Neural crest cell (in vitro differentiated cells): Measurements from ENCODE around the gene TRIM29. TPM values are rescaled to one million over a fixed set of nuclear protein-coding genes. Genes with fewer than 3 reads are reported as not detected.
A peak's percentile ranks its signal among the peaks of the same experiment; 100 is the strongest.

Experiments
- DNase-seq: peaks from one replicate; pipeline ENCODE4 v3.0.0; 2021; ENCODE audit warnings: low read depth, mixed read lengths, low spot score
- H3K27ac Mint-ChIP-seq: one replicate; pipeline ENCODE4 v1.8.0; 2021; ENCODE audit warnings: mild to moderate bottlenecking, mixed read lengths; ENCODE audit not compliant: unreplicated experiment
- H3K27me3 Mint-ChIP-seq: 2 replicates; pipeline ENCODE4 v1.8.0; 2021; ENCODE audit warnings: low read depth, mild to moderate bottlenecking, mixed read lengths
- H3K36me3 Mint-ChIP-seq: 2 replicates; pipeline ENCODE4 v1.8.0; 2021; ENCODE audit warnings: low read depth, mild to moderate bottlenecking, mixed read lengths
- H3K4me1 Mint-ChIP-seq: 2 replicates; pipeline ENCODE4 v1.8.0; 2021; ENCODE audit warnings: mixed read lengths
- H3K4me3 Mint-ChIP-seq: one replicate; pipeline ENCODE4 v1.8.0; 2021; ENCODE audit warnings: mild to moderate bottlenecking, mixed read lengths
- H3K9me3 Mint-ChIP-seq: 2 replicates; pipeline ENCODE4 v1.8.0; 2021; ENCODE audit warnings: mixed read lengths
- CTCF ChIP-seq: fragments of 200-600 bp; sonication (generic); conservative IDR thresholded peaks from 2 replicates; pipeline ENCODE4 v1.5.0; 2021; ENCODE audit warnings: antibody characterized with exemption, mild to moderate bottlenecking
- total RNA-seq: library from RNA; stranded (reverse); gene quantifications from 2 replicates; pipeline ENCODE4 v1.2.1, GENCODE V29; 2021

TRIM29 gene
- total RNA-seq, 1 donor from 2014 or later: not detected

- no peak for TF ChIP-seq CTCF
- H3K36me3 Mint-ChIP-seq: peaks cover 10% of the 10 kb centered on the region
- DNase-seq: no peak
- no peak overlapping the region for H3K27ac Mint-ChIP-seq
- H3K4me1 Mint-ChIP-seq: peaks cover 19% of the 10 kb centered on the region
- H3K4me3 Mint-ChIP-seq: no peak overlapping the region
- peaks cover 19% of the 10 kb centered on the region for H3K27me3 Mint-ChIP-seq
- H3K9me3 Mint-ChIP-seq: peaks cover 4% of the 10 kb centered on the region
Observed at GRCh38 chr11:120089036-120090001, 48.6 kb downstream of the TRIM29 start.

GRCh38 chr11:120088056-120088455 is 49.9 kb downstream of the TRIM29 start:
- Mint-ChIP-seq H3K4me1 (peaks cover 19% of the 10 kb centered on the region), H3K9me3 (peaks cover 4% of the 10 kb centered on the region), H3K4me3 (no peak overlapping the region), H3K27me3 (peaks cover 19% of the 10 kb centered on the region), H3K36me3 (peaks cover 10% of the 10 kb centered on the region), H3K27ac (no peak overlapping the region)
- no peak for DNase-seq
- no peak for TF ChIP-seq CTCF

- peaks cover 4% of the 10 kb centered on the region for H3K9me3 Mint-ChIP-seq
- no peak for TF ChIP-seq CTCF
- peaks cover 10% of the 10 kb centered on the region for H3K36me3 Mint-ChIP-seq
- H3K27ac Mint-ChIP-seq: peak overlapping the region; percentile 43
- H3K4me1 Mint-ChIP-seq: peaks cover 19% of the 10 kb centered on the region
- DNase-seq: no peak
- H3K4me3 Mint-ChIP-seq: peak overlapping the region; percentile 2
- peaks cover 19% of the 10 kb centered on the region for H3K27me3 Mint-ChIP-seq
Observed at GRCh38 chr11:120086651-120087050, 51.3 kb downstream of the TRIM29 start.

- Mint-ChIP-seq H3K27me3 (peaks cover 38% of the 10 kb centered on the region), H3K36me3 (peaks cover 20% of the 10 kb centered on the region), H3K4me1 (no peaks in the 10 kb centered on the region), H3K9me3 (peaks cover 12% of the 10 kb centered on the region), H3K4me3 (no peak overlapping the region), H3K27ac (no peak overlapping the region)
- no peak for DNase-seq
- peak; percentile 49 for TF ChIP-seq CTCF
Observed at GRCh38 chr11:120079750-120080610, 57.9 kb downstream of the TRIM29 start.

- Mint-ChIP-seq H3K4me3 (no peak overlapping the region), H3K27ac (no peak overlapping the region), H3K36me3 (peaks cover 20% of the 10 kb centered on the region), H3K27me3 (peaks cover 38% of the 10 kb centered on the region), H3K9me3 (peaks cover 12% of the 10 kb centered on the region), H3K4me1 (no peaks in the 10 kb centered on the region)
- TF ChIP-seq CTCF: no peak
- no peak for DNase-seq
Observed at GRCh38 chr11:120078397-120078796, 59.5 kb downstream of the TRIM29 start.
